Nephron progenitor cell (in vitro differentiated cells): Measurements from ENCODE around the gene ST7.

Experiments
- DNase-seq: peaks from one replicate; pipeline ENCODE4 v3.0.0; 2021
- H3K27ac Mint-ChIP-seq: 2 replicates; pipeline ENCODE4 v1.8.0; 2021; ENCODE audit warnings: mild to moderate bottlenecking, moderate library complexity, mixed read lengths
- H3K27me3 Mint-ChIP-seq: 2 replicates; pipeline ENCODE4 v1.8.0; 2021; ENCODE audit warnings: mild to moderate bottlenecking, low read depth, mixed read lengths; ENCODE audit not compliant: poor library complexity
- H3K36me3 Mint-ChIP-seq: 2 replicates; pipeline ENCODE4 v1.8.0; 2021; ENCODE audit warnings: low read depth, mixed read lengths
- H3K4me1 Mint-ChIP-seq: 2 replicates; pipeline ENCODE4 v1.8.0; 2021; ENCODE audit warnings: mixed read lengths
- H3K4me3 Mint-ChIP-seq: 2 replicates; pipeline ENCODE4 v1.8.0; 2021; ENCODE audit warnings: mild to moderate bottlenecking, moderate library complexity, mixed read lengths
- H3K9me3 Mint-ChIP-seq: 2 replicates; pipeline ENCODE4 v1.8.0; 2021; ENCODE audit warnings: mild to moderate bottlenecking, moderate library complexity, mixed read lengths
- TF ChIP-seq, protein P1 (sequence below): fragments of 200-600 bp; sonication (generic); IDR thresholded peaks from 2 replicates; pipeline ENCODE4 v1.5.0; 2021; ENCODE audit warnings: antibody characterized with exemption

ST7 gene

DNA sequence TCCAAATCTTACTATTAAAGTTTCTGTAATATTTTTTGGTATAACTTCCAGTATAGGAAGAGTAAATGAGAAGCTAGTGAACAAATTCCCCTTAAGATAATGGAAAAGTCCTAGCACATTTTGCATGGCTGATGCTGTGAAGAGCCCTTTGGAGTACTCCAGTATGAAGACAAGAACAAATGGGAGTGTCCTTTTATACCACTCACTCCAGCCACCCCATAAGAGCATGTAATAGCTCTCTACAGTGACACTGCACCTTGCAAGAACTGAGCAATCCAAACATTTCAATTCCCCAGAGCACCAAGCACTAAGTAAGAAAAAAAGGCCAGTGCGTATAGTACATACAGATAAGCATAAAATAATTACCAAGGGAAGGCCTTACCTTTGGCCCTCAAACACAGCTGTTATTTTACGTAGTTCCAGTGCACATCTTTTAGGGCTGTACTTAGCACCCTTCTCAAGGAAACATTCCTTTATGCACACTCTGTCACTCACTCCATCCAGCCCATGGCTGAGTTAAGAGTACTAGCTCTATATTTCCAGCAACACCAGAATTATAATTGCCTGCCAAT lies 135.4 kb downstream of the ST7 start:
- Mint-ChIP-seq H3K27ac (no peak overlapping the region), H3K4me3 (no peak overlapping the region), H3K9me3 (no peaks in the 10 kb centered on the region), H3K4me1 (peaks cover 26% of the 10 kb centered on the region), H3K27me3 (no peaks in the 10 kb centered on the region), H3K36me3 (no peaks in the 10 kb centered on the region)
- TF ChIP-seq, protein P1, sequence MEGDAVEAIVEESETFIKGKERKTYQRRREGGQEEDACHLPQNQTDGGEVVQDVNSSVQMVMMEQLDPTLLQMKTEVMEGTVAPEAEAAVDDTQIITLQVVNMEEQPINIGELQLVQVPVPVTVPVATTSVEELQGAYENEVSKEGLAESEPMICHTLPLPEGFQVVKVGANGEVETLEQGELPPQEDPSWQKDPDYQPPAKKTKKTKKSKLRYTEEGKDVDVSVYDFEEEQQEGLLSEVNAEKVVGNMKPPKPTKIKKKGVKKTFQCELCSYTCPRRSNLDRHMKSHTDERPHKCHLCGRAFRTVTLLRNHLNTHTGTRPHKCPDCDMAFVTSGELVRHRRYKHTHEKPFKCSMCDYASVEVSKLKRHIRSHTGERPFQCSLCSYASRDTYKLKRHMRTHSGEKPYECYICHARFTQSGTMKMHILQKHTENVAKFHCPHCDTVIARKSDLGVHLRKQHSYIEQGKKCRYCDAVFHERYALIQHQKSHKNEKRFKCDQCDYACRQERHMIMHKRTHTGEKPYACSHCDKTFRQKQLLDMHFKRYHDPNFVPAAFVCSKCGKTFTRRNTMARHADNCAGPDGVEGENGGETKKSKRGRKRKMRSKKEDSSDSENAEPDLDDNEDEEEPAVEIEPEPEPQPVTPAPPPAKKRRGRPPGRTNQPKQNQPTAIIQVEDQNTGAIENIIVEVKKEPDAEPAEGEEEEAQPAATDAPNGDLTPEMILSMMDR: no peak
- no peak for DNase-seq

DNA sequence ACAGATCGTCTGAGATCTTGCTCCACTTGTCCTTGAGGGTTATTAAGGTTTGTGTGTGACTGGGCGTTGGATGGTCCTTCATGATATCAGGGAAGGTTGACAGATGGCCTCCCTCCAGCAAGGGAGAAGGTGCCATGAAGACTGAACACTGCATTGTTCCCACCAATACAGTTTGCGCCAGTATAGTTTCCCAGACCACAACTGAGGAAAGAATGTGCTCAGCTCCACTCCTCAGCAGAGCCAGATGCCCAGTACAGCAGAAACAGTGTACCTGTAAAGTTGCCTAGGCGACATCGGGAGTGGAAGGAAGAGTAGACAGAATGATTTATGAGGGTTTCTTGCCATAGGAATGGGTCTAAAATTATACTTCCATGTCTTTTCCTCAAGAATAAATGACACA lies 137.5 kb downstream of the ST7 start:
- Mint-ChIP-seq H3K36me3 (no peaks in the 10 kb centered on the region), H3K27me3 (peaks cover 4% of the 10 kb centered on the region), H3K4me1 (peaks cover 26% of the 10 kb centered on the region), H3K27ac (peak overlapping the region; percentile 53), H3K4me3 (no peak overlapping the region), H3K9me3 (no peaks in the 10 kb centered on the region)
- TF ChIP-seq, protein P1: no peak
- DNase-seq: no peak

DNA sequence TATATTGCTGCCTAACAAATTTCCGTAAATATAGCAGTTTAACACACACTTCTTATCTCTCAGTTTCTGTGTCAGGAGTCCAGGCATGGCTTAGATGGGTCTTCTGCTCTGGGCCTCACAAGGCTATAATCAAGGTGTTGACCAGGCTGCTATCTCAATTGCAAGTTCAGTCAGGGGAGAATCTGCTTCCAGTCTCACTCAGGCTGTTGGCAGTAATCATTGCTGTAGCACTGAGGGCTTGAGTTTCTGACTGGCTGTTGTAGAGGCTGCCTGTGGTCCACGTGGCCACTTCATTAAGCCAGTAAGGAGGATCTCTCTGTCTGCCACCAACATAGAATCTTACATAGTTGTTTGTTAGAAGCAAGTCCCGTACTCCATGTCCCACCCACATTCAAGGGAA lies 138.4 kb downstream of the ST7 start:
- Mint-ChIP-seq H3K4me1 (peaks cover 26% of the 10 kb centered on the region), H3K27me3 (peaks cover 4% of the 10 kb centered on the region), H3K4me3 (no peak overlapping the region), H3K27ac (peak overlapping the region; percentile 46), H3K9me3 (no peaks in the 10 kb centered on the region), H3K36me3 (no peaks in the 10 kb centered on the region)
- TF ChIP-seq, protein P1: no peak
- no peak for DNase-seq

DNA sequence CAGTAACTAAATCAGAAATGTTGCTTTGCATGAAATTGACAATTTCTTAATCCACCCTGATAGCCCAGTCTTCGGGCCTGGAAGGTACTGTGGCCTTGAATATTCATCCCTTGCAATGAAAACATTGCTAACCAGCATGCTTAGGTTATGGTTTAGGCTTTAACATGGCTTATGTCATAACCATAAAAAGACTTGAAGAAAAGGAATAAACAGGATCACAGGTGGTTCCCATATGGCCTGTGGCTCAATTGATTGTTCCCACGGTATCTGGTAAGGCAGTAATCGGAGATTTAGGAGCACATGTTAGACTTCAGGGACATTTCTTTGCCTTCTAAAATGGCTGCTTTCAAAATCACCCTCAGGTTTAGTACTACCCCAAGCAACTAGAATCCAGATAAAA lies 139.5 kb downstream of the ST7 start:
- peaks cover 22% of the 10 kb centered on the region for H3K4me1 Mint-ChIP-seq
- TF ChIP-seq, protein P1: no peak
- peaks cover 4% of the 10 kb centered on the region for H3K27me3 Mint-ChIP-seq
- no peaks in the 10 kb centered on the region for H3K9me3 Mint-ChIP-seq
- no peak overlapping the region for H3K27ac Mint-ChIP-seq
- H3K4me3 Mint-ChIP-seq: no peak overlapping the region
- H3K36me3 Mint-ChIP-seq: no peaks in the 10 kb centered on the region
- DNase-seq: no peak

DNA sequence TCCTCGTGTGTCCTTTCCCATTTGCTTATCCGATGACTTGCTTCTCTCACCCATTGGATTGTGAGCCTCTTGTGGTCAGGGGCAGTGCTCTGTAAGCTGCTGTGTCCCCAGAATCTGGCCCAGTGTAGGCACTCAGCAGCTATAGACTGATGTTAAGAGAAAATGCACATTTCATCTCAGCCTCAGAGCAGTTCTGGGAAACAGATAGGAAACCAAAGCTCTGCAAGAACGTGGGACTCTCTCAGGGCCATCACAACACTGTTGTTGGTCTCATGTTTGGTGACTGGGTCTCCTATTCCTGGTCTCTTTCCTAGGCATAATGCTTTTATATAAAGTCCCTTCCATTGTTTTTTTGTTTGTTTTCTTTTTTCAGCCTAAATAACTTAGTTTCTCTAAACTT lies 141.2 kb downstream of the ST7 start:
- Mint-ChIP-seq H3K27me3 (peaks cover 4% of the 10 kb centered on the region), H3K36me3 (no peaks in the 10 kb centered on the region), H3K4me3 (no peak overlapping the region), H3K4me1 (peaks cover 19% of the 10 kb centered on the region), H3K27ac (no peak overlapping the region), H3K9me3 (no peaks in the 10 kb centered on the region)
- DNase-seq: no peak
- TF ChIP-seq, protein P1: no peak

DNA sequence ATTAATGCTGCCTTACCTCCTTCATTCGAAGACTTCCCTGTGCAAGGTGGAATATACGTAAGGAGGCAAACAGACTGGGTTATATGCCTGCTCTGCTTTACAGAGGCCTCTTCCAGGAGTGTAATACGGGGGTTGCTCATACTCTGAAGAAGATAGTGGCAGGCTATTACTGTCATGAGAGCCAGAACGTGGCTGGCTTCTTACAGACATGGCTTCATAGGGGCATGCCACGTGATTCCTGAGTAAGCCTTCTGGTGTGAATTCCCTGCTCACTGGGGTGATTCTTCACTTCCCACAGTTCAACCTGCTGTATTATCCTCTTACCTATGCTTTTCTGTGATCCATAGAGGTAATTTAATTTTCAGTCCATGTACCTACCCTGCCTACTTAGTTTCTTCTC lies 141.8 kb downstream of the ST7 start:
- Mint-ChIP-seq H3K4me3 (no peak overlapping the region), H3K4me1 (peaks cover 19% of the 10 kb centered on the region), H3K36me3 (no peaks in the 10 kb centered on the region), H3K27ac (no peak overlapping the region), H3K9me3 (no peaks in the 10 kb centered on the region), H3K27me3 (peaks cover 4% of the 10 kb centered on the region)
- no peak for DNase-seq
- TF ChIP-seq, protein P1: no peak
